ENCODE data around the gene LDB2.

The LDB2 gene

GRCh38 chr4:16694884-16695276 is 203.6 kb downstream of the LDB2 start:
- no peak for FAIRE-seq
- no peak for DNase-seq (ENCODE audit: extremely low spot score, insufficient read length, low read depth)

- FAIRE-seq (no peak), DNase-seq (ENCODE audit: extremely low spot score, insufficient read length, low read depth) (no peak)
These were observed 204.1 kb downstream of the LDB2 start for GRCh38 chr4:16694173-16694883.

GRCh38 chr4:16693641-16694040 is 204.8 kb downstream of the LDB2 start:
- FAIRE-seq (no peak), DNase-seq (ENCODE audit: extremely low spot score, insufficient read length, low read depth) (no peak)

- FAIRE-seq = no peak
- no peak for DNase-seq (ENCODE audit: extremely low spot score, insufficient read length, low read depth)
These were observed 205.4 kb downstream of the LDB2 start for GRCh38 chr4:16692961-16693506.

GRCh38 chr4:16692524-16692923 is 205.9 kb downstream of the LDB2 start:
- no peak for DNase-seq (ENCODE audit: extremely low spot score, insufficient read length, low read depth)

GRCh38 chr4:16692046-16692445 is 206.4 kb downstream of the LDB2 start:
- no peak for FAIRE-seq
- no peak for DNase-seq (ENCODE audit: extremely low spot score, insufficient read length, low read depth)

More at GRCh38 chr4:16692524-16692923, 205.9 kb downstream of the LDB2 start:
- FAIRE-seq = no peak

GRCh38 chr4:16691450-16691849 is 207.0 kb downstream of the LDB2 start:
- FAIRE-seq (no peak), DNase-seq (ENCODE audit: extremely low spot score, insufficient read length, low read depth) (no peak)

GRCh38 chr4:16687845-16688244 is 210.6 kb downstream of the LDB2 start:
- DNase-seq (ENCODE audit: extremely low spot score, insufficient read length, low read depth) (no peak), FAIRE-seq (no peak)

- DNase-seq (ENCODE audit: extremely low spot score, insufficient read length, low read depth) (no peak), FAIRE-seq (no peak)
These were observed 211.4 kb downstream of the LDB2 start for GRCh38 chr4:16687011-16687410.

- DNase-seq (ENCODE audit: extremely low spot score, insufficient read length, low read depth) (no peak), FAIRE-seq (no peak)
These were observed 212.2 kb downstream of the LDB2 start for GRCh38 chr4:16686195-16686594.

- FAIRE-seq (no peak), DNase-seq (ENCODE audit: extremely low spot score, insufficient read length, low read depth) (no peak)
These were observed 212.9 kb downstream of the LDB2 start for GRCh38 chr4:16685536-16685935.

- no peak for FAIRE-seq
- no peak for DNase-seq (ENCODE audit: extremely low spot score, insufficient read length, low read depth)
These were observed 213.5 kb downstream of the LDB2 start for GRCh38 chr4:16684935-16685334.

GRCh38 chr4:16684097-16684496 is 214.3 kb downstream of the LDB2 start:
- DNase-seq (ENCODE audit: extremely low spot score, insufficient read length, low read depth) = no peak
- FAIRE-seq = no peak

- FAIRE-seq (no peak), DNase-seq (ENCODE audit: extremely low spot score, insufficient read length, low read depth) (no peak)
These were observed 215.5 kb downstream of the LDB2 start for GRCh38 chr4:16682975-16683374.

- DNase-seq (ENCODE audit: extremely low spot score, insufficient read length, low read depth) (no peak), FAIRE-seq (no peak)
These were observed 221.2 kb downstream of the LDB2 start for GRCh38 chr4:16677001-16677944.

GRCh38 chr4:16676230-16676770 is 222.1 kb downstream of the LDB2 start:
- no peak for FAIRE-seq
- no peak for DNase-seq (ENCODE audit: extremely low spot score, insufficient read length, low read depth)

- FAIRE-seq (no peak), DNase-seq (ENCODE audit: extremely low spot score, insufficient read length, low read depth) (no peak)
These were observed 224.4 kb downstream of the LDB2 start for GRCh38 chr4:16674082-16674481.

GRCh38 chr4:16672421-16672820 is 226.0 kb downstream of the LDB2 start:
- DNase-seq (ENCODE audit: extremely low spot score, insufficient read length, low read depth) = no peak

GRCh38 chr4:16671741-16672140 is 226.7 kb downstream of the LDB2 start:
- no peak for FAIRE-seq
- DNase-seq (ENCODE audit: extremely low spot score, insufficient read length, low read depth) = no peak

More at GRCh38 chr4:16672421-16672820, 226.0 kb downstream of the LDB2 start:
- FAIRE-seq = no peak

GRCh38 chr4:16670727-16671126 is 227.7 kb downstream of the LDB2 start:
- FAIRE-seq (no peak), DNase-seq (ENCODE audit: extremely low spot score, insufficient read length, low read depth) (no peak)

GRCh38 chr4:16669036-16669435 is 229.4 kb downstream of the LDB2 start:
- DNase-seq (ENCODE audit: extremely low spot score, insufficient read length, low read depth) (no peak), FAIRE-seq (no peak)
